ENCODE results near the gene APH1B. TPM values are rescaled to one million over a fixed set of nuclear protein-coding genes. Genes with fewer than 3 reads are reported as not detected.

APH1B gene
- total RNA-seq, 1 experiment from 2014 or later = 15.2 TPM

- no peaks in the 10 kb centered on the region for H3K9me3 ChIP-seq (replicated peaks)
- no peaks in the 10 kb centered on the region for H3K4me1 ChIP-seq
- DNase-seq = no peak
- H3K27ac ChIP-seq = no peak overlapping the region
- no peak overlapping the region for H3K4me3 ChIP-seq
- no peaks in the 10 kb centered on the region for H3K27me3 ChIP-seq
- H3K36me3 ChIP-seq = no peaks in the 10 kb centered on the region
Measured at GRCh38 chr15:63323798-63324563, 46.6 kb downstream of the APH1B start.

DNA sequence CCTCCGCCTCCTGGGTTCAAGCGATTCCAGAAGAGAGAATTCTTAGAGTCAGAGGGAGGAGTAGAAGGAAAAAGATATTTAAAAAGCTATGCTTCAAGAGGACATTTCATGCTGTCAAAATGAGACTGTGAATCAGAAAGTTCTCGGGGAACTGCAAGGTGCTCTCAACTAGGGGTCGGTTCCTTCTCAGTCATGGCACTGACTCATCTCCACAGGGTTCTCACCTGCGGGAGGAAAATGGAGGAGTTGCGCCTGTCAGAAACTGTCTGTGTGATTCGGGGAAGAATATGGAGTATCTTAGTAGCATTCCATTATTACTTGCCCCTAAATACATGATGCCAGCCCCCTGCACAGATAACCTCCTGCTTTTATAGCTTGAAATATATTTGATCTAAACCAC is 47.4 kb downstream of the APH1B start:
- Histone ChIP-seq H3K36me3 (no peaks in the 10 kb centered on the region), H3K27ac (no peak overlapping the region), H3K27me3 (no peaks in the 10 kb centered on the region), H3K9me3 (replicated peaks) (no peaks in the 10 kb centered on the region), H3K4me1 (peaks cover 4% of the 10 kb centered on the region; the same call in 1 of the 2 replicates), H3K4me3 (no peak overlapping the region)
- DNase-seq = no peak

DNA sequence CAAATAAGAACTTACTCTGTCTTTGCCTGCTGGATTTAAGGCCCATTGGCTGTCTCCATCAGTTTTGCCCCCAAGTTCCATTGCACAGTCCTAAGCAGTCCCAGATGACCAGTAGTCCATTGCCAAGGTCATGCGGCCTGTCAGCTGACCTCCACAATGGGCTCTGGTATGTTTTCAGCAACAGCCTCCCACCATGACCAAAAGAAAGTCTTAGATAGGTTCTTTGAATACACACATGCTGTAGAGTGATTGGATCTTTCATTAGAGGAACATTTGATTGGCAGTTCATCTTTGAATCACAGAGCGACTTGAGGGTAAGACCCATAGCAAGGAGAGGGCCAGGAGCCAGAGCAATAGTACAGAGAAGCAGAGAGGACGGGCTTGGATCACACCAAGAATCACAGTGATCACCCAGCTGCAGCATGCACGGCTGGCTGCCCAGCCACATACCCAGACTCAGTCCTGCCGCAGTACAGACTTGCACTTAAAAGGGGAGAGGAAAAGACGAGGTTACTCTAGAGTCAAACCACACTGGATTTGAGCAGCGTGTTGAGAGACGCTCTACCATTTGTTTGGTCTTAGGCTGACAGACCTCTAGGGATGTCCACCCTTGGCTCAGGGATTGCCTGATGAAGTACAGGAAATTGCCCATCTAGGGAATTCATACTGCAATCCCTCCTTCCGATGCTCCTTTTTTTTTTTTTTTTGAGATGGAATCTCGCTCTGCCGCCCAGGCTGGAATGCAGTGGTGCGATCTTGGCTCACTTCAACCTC is 50.4 kb downstream of the APH1B start:
- no peak overlapping the region for H3K27ac ChIP-seq
- H3K4me1 ChIP-seq = peaks cover 16% of the 10 kb centered on the region; the same call in 1 of the 2 replicates
- DNase-seq = no peak
- H3K9me3 ChIP-seq (replicated peaks) = no peaks in the 10 kb centered on the region
- no peaks in the 10 kb centered on the region for H3K36me3 ChIP-seq
- no peak overlapping the region for H3K4me3 ChIP-seq
- H3K27me3 ChIP-seq = no peaks in the 10 kb centered on the region

- Histone ChIP-seq H3K27ac (no peak overlapping the region), H3K36me3 (no peaks in the 10 kb centered on the region), H3K4me3 (no peak overlapping the region), H3K9me3 (replicated peaks) (no peaks in the 10 kb centered on the region), H3K27me3 (no peaks in the 10 kb centered on the region), H3K4me1 (peaks cover 16% of the 10 kb centered on the region; the same call in 1 of the 2 replicates)
- DNase-seq = peak; percentile 74 to 77
Measured at GRCh38 chr15:63329567-63330350, 52.4 kb downstream of the APH1B start.

GRCh38 chr15:63330926-63331325 is 53.5 kb downstream of the APH1B start:
- Histone ChIP-seq H3K4me1 (peaks cover 16% of the 10 kb centered on the region; the same call in 1 of the 2 replicates), H3K9me3 (replicated peaks) (no peaks in the 10 kb centered on the region), H3K4me3 (no peak overlapping the region), H3K27me3 (no peaks in the 10 kb centered on the region), H3K36me3 (no peaks in the 10 kb centered on the region), H3K27ac (no peak overlapping the region)
- DNase-seq = no peak

GRCh38 chr15:63331456-63331855 is 54.1 kb downstream of the APH1B start:
- Histone ChIP-seq H3K4me3 (no peak overlapping the region), H3K27ac (no peak overlapping the region), H3K4me1 (peaks cover 16% of the 10 kb centered on the region; the same call in 1 of the 2 replicates), H3K36me3 (no peaks in the 10 kb centered on the region), H3K9me3 (replicated peaks) (no peaks in the 10 kb centered on the region), H3K27me3 (no peaks in the 10 kb centered on the region)
- no peak for DNase-seq

GRCh38 chr15:63332367-63333124 is 55.1 kb downstream of the APH1B start:
- Histone ChIP-seq H3K27ac (no peak overlapping the region), H3K27me3 (no peaks in the 10 kb centered on the region), H3K9me3 (replicated peaks) (no peaks in the 10 kb centered on the region), H3K4me3 (no peak overlapping the region), H3K4me1 (peaks cover 16% of the 10 kb centered on the region; the same call in 1 of the 2 replicates), H3K36me3 (no peaks in the 10 kb centered on the region)
- no peak for DNase-seq

DNA sequence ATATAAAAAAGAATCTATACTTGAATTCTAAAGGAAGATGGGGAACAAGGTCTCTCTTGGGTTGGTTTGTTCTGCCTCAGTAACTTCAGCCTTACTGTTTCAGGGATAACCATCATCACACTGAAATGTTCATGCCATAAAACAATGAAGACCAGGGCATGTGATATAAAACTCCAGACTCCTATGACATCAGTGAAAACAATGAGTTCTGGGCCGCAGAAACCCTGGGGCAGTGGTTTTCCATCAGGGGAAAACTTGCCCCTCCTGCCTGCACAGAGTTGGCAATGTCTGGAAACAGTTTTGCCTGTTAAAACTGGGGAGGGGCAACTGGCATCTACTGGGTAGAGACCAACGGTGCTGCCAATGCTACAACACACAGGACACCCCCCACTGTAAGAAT is 57.4 kb downstream of the APH1B start:
- no peak overlapping the region for H3K27ac ChIP-seq
- peaks cover 12% of the 10 kb centered on the region; the same call in 1 of the 2 replicates for H3K4me1 ChIP-seq
- DNase-seq = no peak
- no peaks in the 10 kb centered on the region for H3K36me3 ChIP-seq
- H3K9me3 ChIP-seq (replicated peaks) = no peaks in the 10 kb centered on the region
- no peaks in the 10 kb centered on the region for H3K27me3 ChIP-seq
- no peak overlapping the region for H3K4me3 ChIP-seq

DNA sequence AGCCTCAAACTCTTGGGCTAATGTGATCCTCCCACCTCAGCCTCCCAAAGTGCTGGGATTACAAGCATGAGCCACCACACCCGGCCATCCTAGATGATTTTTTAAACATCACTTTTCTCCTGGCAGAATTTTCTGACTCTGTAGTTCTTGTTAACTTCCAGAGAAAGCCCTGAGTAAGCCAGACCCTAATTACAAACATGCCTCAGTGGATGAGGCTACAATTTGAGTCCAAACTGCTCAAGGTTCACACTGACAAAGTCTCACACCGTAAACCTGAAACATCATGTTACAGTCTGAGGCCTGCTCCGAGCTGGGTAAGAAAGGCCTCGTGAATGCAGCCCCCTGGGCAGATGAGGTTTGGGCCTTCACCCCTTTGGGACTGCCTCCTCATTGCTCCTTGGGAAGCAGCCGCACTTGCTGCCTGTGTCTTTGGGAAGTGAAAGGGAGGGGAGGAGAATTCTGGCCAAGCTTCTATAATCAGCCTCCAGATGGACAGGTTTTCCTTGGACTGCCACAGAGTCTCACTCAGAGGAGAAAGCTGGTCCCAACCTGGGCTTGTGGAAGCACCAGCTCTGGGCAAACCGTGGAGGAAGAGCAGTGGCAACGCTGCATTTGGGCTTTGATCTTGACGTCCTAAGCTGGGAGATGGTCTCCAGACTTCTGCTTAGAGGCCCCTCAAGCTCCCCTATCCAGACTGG is 58.3 kb downstream of the APH1B start:
- Histone ChIP-seq H3K27ac (no peak overlapping the region), H3K9me3 (replicated peaks) (no peaks in the 10 kb centered on the region), H3K4me3 (no peak overlapping the region), H3K36me3 (no peaks in the 10 kb centered on the region), H3K4me1 (peaks cover 3% of the 10 kb centered on the region; the same call in 1 of the 2 replicates), H3K27me3 (no peaks in the 10 kb centered on the region)
- DNase-seq = no peak

- Histone ChIP-seq H3K4me1 (peaks cover 3% of the 10 kb centered on the region), H3K27ac (no peak overlapping the region)
- DNase-seq = no peak
Measured at GRCh38 chr15:63337046-63337445, 59.6 kb downstream of the APH1B start.

DNA sequence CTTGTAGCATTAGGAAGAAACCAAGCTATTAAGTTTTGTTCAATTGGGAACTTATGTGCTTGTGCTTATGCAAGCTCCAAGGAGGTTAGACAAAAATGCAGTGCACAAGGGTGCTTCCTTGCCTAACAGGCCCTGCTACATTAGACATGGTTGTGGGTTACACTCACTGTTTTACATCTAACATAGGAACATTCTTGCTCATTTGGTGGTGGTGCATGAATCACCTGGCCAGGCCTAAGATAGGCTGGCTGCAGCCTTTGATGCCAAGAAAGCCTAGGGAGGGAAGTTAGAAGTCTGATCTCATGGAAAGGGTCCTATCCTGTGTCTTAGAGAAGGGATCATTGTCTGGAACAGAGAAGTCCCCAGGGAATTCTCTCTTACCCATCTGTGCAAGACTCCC is 60.8 kb downstream of the APH1B start:
- Histone ChIP-seq H3K27ac (no peak overlapping the region), H3K36me3 (no peaks in the 10 kb centered on the region), H3K27me3 (no peaks in the 10 kb centered on the region), H3K9me3 (replicated peaks) (no peaks in the 10 kb centered on the region), H3K4me3 (no peak overlapping the region), H3K4me1 (peaks cover 13% of the 10 kb centered on the region)
- DNase-seq = no peak

More at GRCh38 chr15:63337046-63337445, 59.6 kb downstream of the APH1B start:
- H3K36me3 ChIP-seq = no peaks in the 10 kb centered on the region
- no peak overlapping the region for H3K4me3 ChIP-seq
- no peaks in the 10 kb centered on the region for H3K27me3 ChIP-seq
- no peaks in the 10 kb centered on the region for H3K9me3 ChIP-seq (replicated peaks)

GRCh38 chr15:63339006-63339766 is 61.8 kb downstream of the APH1B start:
- H3K4me1 ChIP-seq = peaks cover 15% of the 10 kb centered on the region
- DNase-seq = no peak
- H3K27me3 ChIP-seq = no peaks in the 10 kb centered on the region
- no peak overlapping the region for H3K4me3 ChIP-seq
- H3K27ac ChIP-seq = no peak overlapping the region
- no peaks in the 10 kb centered on the region for H3K36me3 ChIP-seq
- no peaks in the 10 kb centered on the region for H3K9me3 ChIP-seq (replicated peaks)

GRCh38 chr15:63339836-63340235 is 62.4 kb downstream of the APH1B start:
- no peaks in the 10 kb centered on the region for H3K36me3 ChIP-seq
- H3K27me3 ChIP-seq = no peaks in the 10 kb centered on the region

More at GRCh38 chr15:63339836-63340235, 62.4 kb downstream of the APH1B start:
- Histone ChIP-seq H3K4me3 (no peak overlapping the region), H3K9me3 (replicated peaks) (no peaks in the 10 kb centered on the region), H3K27ac (no peak overlapping the region), H3K4me1 (peaks cover 15% of the 10 kb centered on the region)
- DNase-seq = no peak

Measured in SJCRH30 (cell line).